ENCODE results near the gene THAP4. TPM values are rescaled to one million over a fixed set of nuclear protein-coding genes. Genes with fewer than 3 reads are reported as not detected.

The THAP4 gene
- total RNA-seq, 3 donors from 2014 or later: 35.3 to 45.9 (median 38.1) TPM

DNA sequence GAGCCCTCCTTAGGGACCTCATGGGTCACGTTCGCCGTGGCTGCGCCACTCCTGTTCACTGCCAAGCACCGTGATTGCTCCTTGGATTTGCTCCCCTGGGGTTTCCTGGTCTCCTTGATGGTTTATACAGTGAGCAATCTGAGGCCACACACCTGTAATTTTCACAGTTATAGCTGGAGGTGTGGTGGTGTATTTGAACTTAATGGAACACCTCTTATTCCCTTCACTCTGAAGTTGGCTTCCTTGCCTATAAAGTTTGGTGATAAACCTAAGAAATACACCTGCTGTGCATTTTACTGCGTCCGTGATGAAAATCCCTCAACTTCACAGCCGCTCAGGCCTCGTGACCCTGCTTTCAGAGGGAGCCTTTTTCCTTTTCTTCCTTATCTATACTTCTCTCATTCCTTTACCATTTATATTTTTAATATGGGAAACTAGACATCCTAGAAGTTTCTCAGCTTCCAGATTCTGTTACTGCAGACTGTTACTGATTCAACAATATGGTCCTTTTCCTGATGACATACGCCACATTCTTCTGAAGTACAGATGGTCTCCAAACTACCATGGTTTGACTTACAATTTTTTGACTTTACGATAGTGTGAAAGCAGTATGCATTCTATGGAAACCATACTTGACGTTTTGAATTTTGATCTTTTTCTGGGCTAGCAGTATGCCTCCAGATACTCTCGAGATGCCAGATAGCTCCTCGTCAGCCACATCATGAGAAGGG lies 9.1 kb upstream of the THAP4 start:
- DNase-seq (ENCODE audit: low spot score in 2 of 2): no peak
- Histone ChIP-seq H3K27ac (no peak overlapping the region), H3K9me3 (no peaks in the 10 kb centered on the region), H3K36me3 (no peaks in the 10 kb centered on the region), H3K4me1 (no peaks in the 10 kb centered on the region), H3K27me3 (no peaks in the 10 kb centered on the region), H3K4me3 (no peak overlapping the region)
- intact Hi-C loops (cut with DNase I; ENCODE audit: low total_unique reads): no loop called here
- TF ChIP-seq POLR2AphosphoS5 (IDR thresholded peaks at IDR 0.05) (no peak), POLR2A (IDR thresholded peaks at IDR 0.05) (no peak)
- TF ChIP-seq, protein P1, sequence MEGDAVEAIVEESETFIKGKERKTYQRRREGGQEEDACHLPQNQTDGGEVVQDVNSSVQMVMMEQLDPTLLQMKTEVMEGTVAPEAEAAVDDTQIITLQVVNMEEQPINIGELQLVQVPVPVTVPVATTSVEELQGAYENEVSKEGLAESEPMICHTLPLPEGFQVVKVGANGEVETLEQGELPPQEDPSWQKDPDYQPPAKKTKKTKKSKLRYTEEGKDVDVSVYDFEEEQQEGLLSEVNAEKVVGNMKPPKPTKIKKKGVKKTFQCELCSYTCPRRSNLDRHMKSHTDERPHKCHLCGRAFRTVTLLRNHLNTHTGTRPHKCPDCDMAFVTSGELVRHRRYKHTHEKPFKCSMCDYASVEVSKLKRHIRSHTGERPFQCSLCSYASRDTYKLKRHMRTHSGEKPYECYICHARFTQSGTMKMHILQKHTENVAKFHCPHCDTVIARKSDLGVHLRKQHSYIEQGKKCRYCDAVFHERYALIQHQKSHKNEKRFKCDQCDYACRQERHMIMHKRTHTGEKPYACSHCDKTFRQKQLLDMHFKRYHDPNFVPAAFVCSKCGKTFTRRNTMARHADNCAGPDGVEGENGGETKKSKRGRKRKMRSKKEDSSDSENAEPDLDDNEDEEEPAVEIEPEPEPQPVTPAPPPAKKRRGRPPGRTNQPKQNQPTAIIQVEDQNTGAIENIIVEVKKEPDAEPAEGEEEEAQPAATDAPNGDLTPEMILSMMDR (IDR thresholded peaks at IDR 0.05): no peak

DNA sequence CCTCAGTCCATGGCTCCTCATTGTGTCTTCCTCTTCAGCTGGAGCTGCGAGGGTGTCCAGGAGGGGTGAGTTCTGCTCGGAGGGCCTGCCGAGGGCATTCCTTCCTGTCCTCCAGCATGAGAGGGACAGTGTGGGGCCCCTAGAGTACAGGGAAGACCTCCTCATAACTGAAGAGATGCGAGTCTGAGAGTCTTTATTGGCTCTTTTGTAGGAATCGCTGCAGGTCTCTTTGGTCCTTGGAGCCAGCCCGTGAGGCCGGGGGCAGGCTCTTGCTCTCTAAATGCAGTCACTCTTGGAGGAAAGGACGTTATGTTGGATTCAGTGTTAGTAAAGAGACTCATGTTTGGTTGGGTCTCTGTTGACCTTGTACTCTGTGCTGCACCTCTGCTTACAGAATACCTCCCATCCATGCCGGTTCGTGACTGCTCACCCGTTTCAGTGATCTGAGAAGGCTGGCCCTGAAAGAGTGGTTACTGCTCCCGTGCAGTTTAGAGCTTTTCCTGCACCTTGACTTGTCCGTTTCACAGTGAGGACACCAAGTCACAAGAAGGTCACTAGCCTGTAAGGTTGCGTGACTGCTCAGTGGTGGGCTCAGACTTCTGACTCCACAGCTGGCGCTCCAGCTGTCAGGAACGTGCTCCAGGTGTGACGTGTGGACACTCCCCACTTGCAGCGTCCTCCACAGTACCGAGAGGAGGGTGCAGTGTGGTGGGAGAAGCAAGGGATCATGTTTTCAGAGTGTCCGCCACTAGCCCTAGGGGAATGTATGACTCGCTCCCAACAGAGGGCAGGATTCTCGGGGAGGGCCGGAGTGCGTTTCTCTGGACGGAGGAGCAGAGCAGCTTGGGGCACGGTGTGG lies 8.3 kb upstream of the THAP4 start:
- no peaks in the 10 kb centered on the region for H3K36me3 ChIP-seq
- no peaks in the 10 kb centered on the region for H3K27me3 ChIP-seq
- no peak for DNase-seq (ENCODE audit: low spot score in 2 of 2)
- intact Hi-C loops (cut with DNase I; ENCODE audit: low total_unique reads): no loop called here
- no peak overlapping the region for H3K27ac ChIP-seq
- TF ChIP-seq, protein P1 (IDR thresholded peaks at IDR 0.05): no peak
- no peak for TF ChIP-seq POLR2A (IDR thresholded peaks at IDR 0.05)
- no peak for TF ChIP-seq POLR2AphosphoS5 (IDR thresholded peaks at IDR 0.05)
- no peaks in the 10 kb centered on the region for H3K4me1 ChIP-seq
- no peaks in the 10 kb centered on the region for H3K9me3 ChIP-seq
- H3K4me3 ChIP-seq: no peak overlapping the region

DNA sequence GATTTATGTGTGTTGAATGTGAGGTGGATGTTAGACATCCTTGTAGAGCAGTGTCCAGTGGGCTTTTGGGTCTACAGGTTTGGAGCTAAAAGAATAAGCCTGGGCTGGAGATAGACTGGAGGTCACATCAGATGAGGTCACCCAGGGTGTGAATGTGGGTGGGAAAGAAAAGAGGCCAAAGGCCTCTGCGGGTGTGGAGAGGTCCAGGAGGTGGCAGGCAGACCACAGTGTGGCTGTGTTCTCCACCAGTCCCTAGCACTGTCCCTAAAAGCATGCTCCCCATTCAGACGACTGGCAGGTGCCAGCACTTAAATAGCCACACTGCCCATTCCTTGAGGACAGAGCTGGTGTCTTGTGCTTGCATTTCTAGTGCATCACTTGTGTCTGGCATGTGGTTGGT lies 4.7 kb upstream of the THAP4 start:
- intact Hi-C loops (cut with DNase I; ENCODE audit: low total_unique reads): no loop called here
- no peaks in the 10 kb centered on the region for H3K36me3 ChIP-seq
- H3K27me3 ChIP-seq: no peaks in the 10 kb centered on the region
- no peak overlapping the region for H3K27ac ChIP-seq
- no peak for DNase-seq (ENCODE audit: low spot score in 2 of 2)
- TF ChIP-seq POLR2A (IDR thresholded peaks at IDR 0.05): no peak
- TF ChIP-seq POLR2AphosphoS5 (IDR thresholded peaks at IDR 0.05): no peak
- TF ChIP-seq, protein P1 (IDR thresholded peaks at IDR 0.05): no peak
- no peaks in the 10 kb centered on the region for H3K9me3 ChIP-seq
- H3K4me3 ChIP-seq: no peak overlapping the region
- peaks cover 8 to 19% of the 10 kb centered on the region in 2 donors for H3K4me1 ChIP-seq

DNA sequence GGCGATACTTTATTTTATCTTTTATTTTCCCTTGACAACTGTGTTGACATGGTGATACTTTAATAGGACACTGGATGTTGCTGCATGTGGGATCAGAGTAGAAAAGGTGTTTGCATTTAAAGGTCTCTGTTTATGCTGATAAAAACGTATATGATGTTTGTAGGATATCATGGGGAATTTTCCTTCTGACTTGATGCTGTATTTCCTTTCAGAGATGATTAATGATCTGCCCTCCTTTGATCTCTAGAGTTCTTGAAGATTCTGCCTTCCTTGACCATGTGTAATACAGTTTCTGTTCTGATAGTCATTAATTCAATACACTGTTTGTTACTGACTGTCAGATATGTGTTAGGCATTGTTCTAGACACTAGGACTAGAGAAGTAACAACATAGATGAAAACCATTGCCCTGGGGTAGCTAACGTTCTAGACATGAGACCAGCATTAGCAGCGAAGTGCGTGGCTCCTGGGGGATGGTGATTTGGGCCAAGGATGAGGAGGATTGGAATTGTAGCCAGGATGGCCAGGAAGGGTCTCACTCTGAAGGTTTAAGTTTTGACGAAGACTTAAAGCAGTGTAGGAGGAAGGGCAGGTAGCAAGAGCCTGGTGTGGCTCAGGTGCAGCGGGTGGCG lies 3.3 kb upstream of the THAP4 start:
- intact Hi-C loops (cut with DNase I; ENCODE audit: low total_unique reads): no loop called here
- Histone ChIP-seq H3K4me1 (peaks cover 8 to 23% of the 10 kb centered on the region in 2 donors), H3K27me3 (no peaks in the 10 kb centered on the region), H3K4me3 (no peak overlapping the region), H3K36me3 (no peaks in the 10 kb centered on the region), H3K9me3 (no peaks in the 10 kb centered on the region), H3K27ac (no peak overlapping the region)
- TF ChIP-seq POLR2A (IDR thresholded peaks at IDR 0.05): no peak
- TF ChIP-seq POLR2AphosphoS5 (IDR thresholded peaks at IDR 0.05): no peak
- TF ChIP-seq, protein P1 (IDR thresholded peaks at IDR 0.05): no peak
- no peak for DNase-seq (ENCODE audit: low spot score in 2 of 2)

Data from breast epithelium (tissue), 4 donors.